A549 (cell line): ENCODE results near the gene CHD9. TPM values are rescaled to one million over a fixed set of nuclear protein-coding genes. Genes with fewer than 3 reads are reported as not detected.

Experiments
- ATAC-seq, 2 experiments: fragments of 200-7000 bp in 1 of 2; fragments of >200 bp in 1 of 2; cut with Nextera tagmentation in 1 of 2; cut with Tn5 transposase in 1 of 2; 3 replicates each; pipeline versions ENCODE4 v1.8.0 to v1.9.1; 2018 to 2020; ENCODE audit warnings: mild to moderate bottlenecking in 1 of 2, moderate library complexity in 1 of 2
- CTCF ChIA-PET: fragments of 300-600 bp; sonication (Branson Sonifier 250); formaldehyde crosslinking; extraction: SDS; loops from one replicate; lab custom pipeline; 2021; ENCODE audit warnings: antibody characterized with exemption, inconsistent platforms; lab: Yijun Ruan, JAX
- POLR2A ChIA-PET: fragments of 350-600 bp; formaldehyde crosslinking; extraction: SDS; loops from one replicate; lab custom pipeline; 2021; ENCODE audit warnings: antibody characterized with exemption, inconsistent platforms; lab: Yijun Ruan, JAX
- DNase-seq, 2 experiments: peaks; one replicate each; pipeline versions ENCODE4 v3.0.0 to v3.0.0-alpha.2; 2011 to 2016; ENCODE audit warnings: low read depth in 1 of 2, low spot score in 1 of 2
- FAIRE-seq: peaks from 2 replicates; lab custom pipeline; 2011; peaks lifted over from hg19 to GRCh38; lab: Jason Lieb, UNC
- H3K27ac ChIP-seq, 2 experiments: fragments of >200 bp; sonication (Bioruptor Twin); formaldehyde crosslinking; 3 replicates each; pipeline ENCODE4 v1.5.1; 2016 to 2017
- H3K4me1 ChIP-seq: fragments of >200 bp; sonication (Bioruptor Twin); formaldehyde crosslinking; 3 replicates; pipeline ENCODE4 v1.6.1; 2016
- H3K4me2 ChIP-seq: fragments of >200 bp; sonication (Bioruptor Twin); formaldehyde crosslinking; 3 replicates; pipeline ENCODE4 v1.6.1; 2016
- H3K4me3 ChIP-seq: fragments of >200 bp; sonication (Bioruptor Twin); formaldehyde crosslinking; 3 replicates; pipeline ENCODE4 v1.5.1; 2016
- H3K9me3 ChIP-seq: fragments of >200 bp; sonication (Bioruptor Twin); formaldehyde crosslinking; 3 replicates; pipeline ENCODE4 v1.6.1; 2016
- ATOH8 ChIP-seq: fragments of 250-450 bp; sonication (Bioruptor Pico); IDR thresholded peaks from 2 replicates; pipeline ENCODE4 v1.5.0; 2020; ENCODE audit warnings: low read depth, mild to moderate bottlenecking, moderate library complexity
- BHLHE40 ChIP-seq: IDR thresholded peaks from 2 replicates; pipeline ENCODE4 v1.6.1; 2012; ENCODE audit warnings: low read depth, low read length, inconsistent platforms
- CEBPB ChIP-seq, 2 experiments: fragments of >200 bp in 1 of 2; sonication (Bioruptor Twin) in 1 of 2; formaldehyde crosslinking in 1 of 2; IDR thresholded peaks; 2 replicates each; pipeline ENCODE4 v1.6.1; 2012 to 2016
- CHD2 ChIP-seq: fragments of 150-350 bp; IDR thresholded peaks from 2 replicates; pipeline ENCODE4 v1.6.1; 2014; ENCODE audit warnings: low read length; ENCODE audit not compliant: partially characterized antibody
- CHD4 ChIP-seq: fragments of 200-600 bp; sonication (generic); IDR thresholded peaks from 2 replicates; pipeline ENCODE4 v1.6.1; 2016; ENCODE audit warnings: antibody characterized with exemption, mild to moderate bottlenecking, borderline replicate concordance
- EHF ChIP-seq: fragments of 250-450 bp; sonication (Bioruptor Pico); IDR thresholded peaks from 2 replicates; pipeline ENCODE4 v1.5.0; 2020; ENCODE audit warnings: mild to moderate bottlenecking
- FOSB ChIP-seq: fragments of 250-450 bp; sonication (Bioruptor Pico); IDR thresholded peaks from 2 replicates; pipeline ENCODE4 v1.5.0; 2020; ENCODE audit warnings: mild to moderate bottlenecking, moderate library complexity
- FOXS1 ChIP-seq: fragments of 250-450 bp; sonication (Bioruptor Pico); IDR thresholded peaks from 2 replicates; pipeline ENCODE4 v1.5.0; 2020; ENCODE audit warnings: mild to moderate bottlenecking, moderate library complexity
- GATA3 ChIP-seq: IDR thresholded peaks from 2 replicates; pipeline ENCODE4 v1.6.1; 2012; ENCODE audit warnings: borderline replicate concordance
- HDAC2 ChIP-seq: fragments of 200-600 bp; sonication (generic); IDR thresholded peaks from 2 replicates; pipeline ENCODE4 v1.6.1; 2016
- HOXA7 ChIP-seq: fragments of 250-450 bp; sonication (Bioruptor Pico); IDR thresholded peaks from 2 replicates; pipeline ENCODE4 v1.5.0; 2020; ENCODE audit warnings: mild to moderate bottlenecking, moderate library complexity
- HOXB5 ChIP-seq: fragments of 250-450 bp; sonication (Bioruptor Pico); IDR thresholded peaks from 2 replicates; pipeline ENCODE4 v1.5.0; 2020; ENCODE audit warnings: mild to moderate bottlenecking, moderate library complexity
- KDM5A ChIP-seq: fragments of 200-600 bp; sonication (generic); IDR thresholded peaks from 2 replicates; pipeline ENCODE4 v1.6.1; 2016; ENCODE audit warnings: antibody characterized with exemption, mild to moderate bottlenecking
- MAFK ChIP-seq: fragments of 450-650 bp; IDR thresholded peaks from 2 replicates; pipeline ENCODE4 v1.6.1; 2014; ENCODE audit not compliant: partially characterized antibody
- MAZ ChIP-seq: fragments of 150-350 bp; IDR thresholded peaks from 2 replicates; pipeline ENCODE4 v1.6.1; 2014; ENCODE audit warnings: antibody characterized with exemption, low read depth, low read length, borderline replicate concordance
- MYC ChIP-seq: IDR thresholded peaks from 2 replicates; pipeline ENCODE4 v1.6.1; 2012; ENCODE audit warnings: mild to moderate bottlenecking, inconsistent platforms, low read length, improper control_type of control experiment, borderline replicate concordance
- NFE2L2 ChIP-seq: fragments of 150-350 bp; conservative IDR thresholded peaks from 2 replicates; pipeline ENCODE4 v1.6.1; 2014; ENCODE audit warnings: low read length
- NPAS2 ChIP-seq: fragments of 250-450 bp; sonication (Bioruptor Pico); IDR thresholded peaks from 2 replicates; pipeline ENCODE4 v1.8.0; 2022; ENCODE audit warnings: mild to moderate bottlenecking, moderate library complexity, borderline replicate concordance
- PHF8 ChIP-seq: fragments of 200-600 bp; sonication (generic); IDR thresholded peaks from 2 replicates; pipeline ENCODE4 v1.6.1; 2016; ENCODE audit warnings: low read depth, mild to moderate bottlenecking, antibody characterized with exemption, moderate library complexity, borderline replicate concordance
- POLR2A ChIP-seq: IDR thresholded peaks from 2 replicates; pipeline ENCODE4 v1.6.1; 2012; ENCODE audit warnings: mild to moderate bottlenecking, low read length
- POLR2AphosphoS2 ChIP-seq: conservative IDR thresholded peaks from 2 replicates; pipeline ENCODE4 v1.6.1; 2012; ENCODE audit warnings: low read length, improper control_type of control experiment, inconsistent platforms
- RARB ChIP-seq: fragments of 250-450 bp; sonication (Bioruptor Pico); IDR thresholded peaks from 2 replicates; pipeline ENCODE4 v1.8.0; 2021; ENCODE audit warnings: mild to moderate bottlenecking, moderate library complexity
- RCOR1 ChIP-seq: fragments of 150-350 bp; IDR thresholded peaks from 2 replicates; pipeline ENCODE4 v1.6.1; 2014; ENCODE audit warnings: antibody characterized with exemption, low read length, low read depth
- RFX5 ChIP-seq: fragments of 450-650 bp; IDR thresholded peaks from 2 replicates; pipeline ENCODE4 v1.7.1; 2014; ENCODE audit warnings: antibody characterized with exemption, mild to moderate bottlenecking, moderate library complexity
- SREBF2 ChIP-seq: fragments of 450-650 bp; IDR thresholded peaks from 2 replicates; pipeline ENCODE4 v1.6.1; 2014; ENCODE audit warnings: mild to moderate bottlenecking, moderate library complexity
- TP53 ChIP-seq: fragments of 250-450 bp; sonication (Bioruptor Pico); IDR thresholded peaks from 2 replicates; pipeline ENCODE4 v1.5.0; 2021; ENCODE audit warnings: mild to moderate bottlenecking, moderate library complexity
- USF2 ChIP-seq: fragments of 450-650 bp; IDR thresholded peaks from 2 replicates; pipeline ENCODE4 v1.6.1; 2014; ENCODE audit warnings: antibody characterized with exemption
- ZC3H11A ChIP-seq: fragments of 450-650 bp; IDR thresholded peaks from 2 replicates; pipeline ENCODE4 v1.6.1; 2014; ENCODE audit warnings: antibody characterized with exemption, mild to moderate bottlenecking
- ZNF302 ChIP-seq: fragments of 250-450 bp; sonication (Bioruptor Pico); IDR thresholded peaks from 2 replicates; pipeline ENCODE4 v1.9.0; 2021; ENCODE audit warnings: inconsistent platforms, mild to moderate bottlenecking, moderate library complexity
- WGBS: methylation state at CpG from one replicate; pipeline ENCODE4 v1.1.6; 2017; ENCODE audit errors: missing lambda C conversion rate; 5-methylcytosine and 5-hydroxymethylcytosine counted together
- polyA plus RNA-seq, 4 experiments: library from polyadenylated mRNA; depleted of rRNA in 3 of 4; stranded (reverse); fragments of >200 nt; fragmentation: RNase III in 1 of 4; extraction: RNeasy Plus Mini Kit Qiagen cat#74134 plus additional on column Dnase treatment in 1 of 4; gene quantifications; 2 replicates in 3 of 4; 3 replicates in 1 of 4; pipeline ENCODE4 v1.2.3, GENCODE V29; 2011 to 2017
- TF ChIP-seq, protein P1 (sequence below): fragments of >200 bp; sonication (Bioruptor Twin); formaldehyde crosslinking; IDR thresholded peaks from 3 replicates; pipeline ENCODE4 v1.6.1; 2016
- TF ChIP-seq, protein P2 (sequence below): fragments of 250-450 bp; sonication (Bioruptor Pico); IDR thresholded peaks from 2 replicates; pipeline ENCODE4 v1.5.0; 2021; ENCODE audit warnings: mild to moderate bottlenecking, moderate library complexity, borderline replicate concordance

CHD9 gene
- polyA plus RNA-seq, 2 of the 4 experiments (the other 2 are of a cell fraction): 17.8 to 51.6 TPM

DNA sequence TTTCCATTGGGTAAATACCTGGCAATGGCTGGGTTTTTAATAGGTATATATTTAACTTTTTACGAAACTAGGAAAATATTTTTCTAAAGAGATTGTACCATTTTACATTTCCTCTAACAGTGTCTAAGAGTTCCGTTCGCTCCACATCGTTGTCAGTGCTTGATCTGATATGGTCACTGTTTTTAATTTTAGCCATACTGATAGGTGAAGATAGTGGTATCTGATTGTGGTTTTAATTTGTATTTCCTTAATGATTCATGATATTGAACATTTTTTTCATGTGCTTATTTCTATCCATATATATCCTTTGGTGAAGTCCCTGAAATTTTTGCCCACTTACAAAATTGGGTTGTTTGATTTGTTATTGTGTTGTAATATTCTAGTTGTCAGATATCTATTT is 117.7 kb downstream of the CHD9 start:
- CTCF ChIA-PET: no interaction called here
- TF ChIP-seq TP53 (CRISPR knock-in tag): no peak
- no peak for TF ChIP-seq NFE2L2
- TF ChIP-seq POLR2AphosphoS2: no peak
- TF ChIP-seq BHLHE40: no peak
- TF ChIP-seq FOXS1 (CRISPR knock-in tag): no peak
- TF ChIP-seq CHD4: no peak
- no peak for TF ChIP-seq PHF8
- no peak for TF ChIP-seq KDM5A
- no peak for TF ChIP-seq USF2
- TF ChIP-seq, protein P1, sequence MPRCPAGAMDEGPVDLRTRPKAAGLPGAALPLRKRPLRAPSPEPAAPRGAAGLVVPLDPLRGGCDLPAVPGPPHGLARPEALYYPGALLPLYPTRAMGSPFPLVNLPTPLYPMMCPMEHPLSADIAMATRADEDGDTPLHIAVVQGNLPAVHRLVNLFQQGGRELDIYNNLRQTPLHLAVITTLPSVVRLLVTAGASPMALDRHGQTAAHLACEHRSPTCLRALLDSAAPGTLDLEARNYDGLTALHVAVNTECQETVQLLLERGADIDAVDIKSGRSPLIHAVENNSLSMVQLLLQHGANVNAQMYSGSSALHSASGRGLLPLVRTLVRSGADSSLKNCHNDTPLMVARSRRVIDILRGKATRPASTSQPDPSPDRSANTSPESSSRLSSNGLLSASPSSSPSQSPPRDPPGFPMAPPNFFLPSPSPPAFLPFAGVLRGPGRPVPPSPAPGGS: no peak
- no peak for TF ChIP-seq MYC
- TF ChIP-seq SREBF2: no peak
- TF ChIP-seq HDAC2: no peak
- no peak for TF ChIP-seq CEBPB (IDR thresholded peaks at IDR 0.05)
- TF ChIP-seq RFX5: no peak
- no peak for TF ChIP-seq HOXB5 (CRISPR knock-in tag)
- TF ChIP-seq EHF (CRISPR knock-in tag): no peak
- TF ChIP-seq HOXA7: no peak
- TF ChIP-seq, protein P2, sequence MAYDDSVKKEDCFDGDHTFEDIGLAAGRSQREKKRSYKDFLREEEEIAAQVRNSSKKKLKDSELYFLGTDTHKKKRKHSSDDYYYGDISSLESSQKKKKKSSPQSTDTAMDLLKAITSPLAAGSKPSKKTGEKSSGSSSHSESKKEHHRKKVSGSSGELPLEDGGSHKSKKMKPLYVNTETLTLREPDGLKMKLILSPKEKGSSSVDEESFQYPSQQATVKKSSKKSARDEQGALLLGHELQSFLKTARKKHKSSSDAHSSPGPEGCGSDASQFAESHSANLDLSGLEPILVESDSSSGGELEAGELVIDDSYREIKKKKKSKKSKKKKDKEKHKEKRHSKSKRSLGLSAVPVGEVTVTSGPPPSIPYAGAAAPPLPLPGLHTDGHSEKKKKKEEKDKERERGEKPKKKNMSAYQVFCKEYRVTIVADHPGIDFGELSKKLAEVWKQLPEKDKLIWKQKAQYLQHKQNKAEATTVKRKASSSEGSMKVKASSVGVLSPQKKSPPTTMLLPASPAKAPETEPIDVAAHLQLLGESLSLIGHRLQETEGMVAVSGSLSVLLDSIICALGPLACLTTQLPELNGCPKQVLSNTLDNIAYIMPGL (CRISPR knock-in tag): no peak
- no peak for TF ChIP-seq RARB (CRISPR knock-in tag)
- TF ChIP-seq, all 56 proteins: peak for 0
- Histone ChIP-seq H3K4me3 (no peak overlapping the region), H3K4me1 (no peaks in the 10 kb centered on the region), H3K9me3 (no peaks in the 10 kb centered on the region), H3K27ac (no peak overlapping the region), H3K4me2 (no peak overlapping the region)
- DNase-seq: no peak
- FAIRE-seq: no peak
- WGBS: 90% methylated on average over 4 of the region's 4 CpGs
- POLR2A ChIA-PET: no interaction called here
- no peak for ATAC-seq

GRCh38 chr16:53175118-53175517 is 120.3 kb downstream of the CHD9 start:
- H3K9me3 ChIP-seq: no peaks in the 10 kb centered on the region
- POLR2A ChIA-PET: no interaction called here
- H3K4me1 ChIP-seq: no peaks in the 10 kb centered on the region
- TF ChIP-seq GATA3 (no peak), POLR2A (no peak), ZC3H11A (no peak), MAFK (no peak), ZNF302 (CRISPR knock-in tag) (no peak), RCOR1 (no peak), NPAS2 (CRISPR knock-in tag) (no peak), FOXS1 (CRISPR knock-in tag) (no peak), MAZ (no peak), PHF8 (no peak), FOSB (CRISPR knock-in tag) (no peak), CHD2 (no peak), ATOH8 (CRISPR knock-in tag) (no peak)
- TF ChIP-seq, protein P1: no peak
- TF ChIP-seq, protein P2 (CRISPR knock-in tag): no peak
- 82% methylated on average over 1 of the region's 1 CpG for WGBS
- ATAC-seq (no peak), DNase-seq (no peak), FAIRE-seq (no peak)
- no peak overlapping the region for H3K4me2 ChIP-seq
- no peak overlapping the region for H3K27ac ChIP-seq
- CTCF ChIA-PET: no interaction called here
- no peak overlapping the region for H3K4me3 ChIP-seq
